ENCODE measurements around the gene TOMM70. TPM values are rescaled to one million over a fixed set of nuclear protein-coding genes. Genes with fewer than 3 reads are reported as not detected.

The TOMM70 gene
- total RNA-seq, 3 donors from 2014 or later, result 37.4 to 50.4 (median 44.2) TPM

DNA sequence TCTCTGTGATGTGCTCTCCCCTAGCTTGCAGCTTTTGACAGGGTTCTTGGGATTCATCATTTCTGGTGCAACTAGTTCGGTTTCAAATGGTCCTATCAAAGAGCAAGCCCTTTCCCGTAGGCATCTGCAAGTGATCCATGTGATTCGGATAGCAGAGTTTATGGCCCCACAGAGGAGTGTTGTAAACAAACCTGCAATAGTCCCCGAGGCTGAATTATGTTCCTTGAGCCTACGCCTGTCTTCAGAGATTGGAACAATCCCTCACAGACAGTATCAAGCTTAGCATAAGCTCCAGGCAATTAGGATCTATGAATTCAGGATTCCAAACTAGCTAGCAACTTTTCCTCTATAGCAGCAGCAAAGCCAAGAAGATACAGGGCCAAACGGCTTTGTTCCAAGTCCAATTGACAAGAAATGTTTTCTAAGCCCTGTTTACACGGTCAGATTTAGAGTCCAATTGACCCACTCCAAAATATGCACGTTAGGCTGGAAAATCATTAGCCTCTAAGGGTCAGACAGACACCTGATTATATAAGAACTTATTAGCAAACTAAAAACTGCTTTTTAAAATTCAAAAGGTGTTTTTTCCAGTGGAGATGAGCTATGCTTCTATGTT lies 25.3 kb upstream of the TOMM70 start:
- no peaks in the 10 kb centered on the region for H3K9me3 ChIP-seq
- intact Hi-C loops (cut with DNase I, micrococcal nuclease), result no loop called here
- H3K4me3 ChIP-seq, result no peak overlapping the region
- H3K36me3 ChIP-seq (ENCODE audit: low read depth), result no peaks in the 10 kb centered on the region
- TF ChIP-seq CTCF (IDR thresholded peaks at IDR 0.05), result no peak
- DNase-seq (peak in 1 of 3 donors; percentile 42), ATAC-seq (peak; percentile 95)
- H3K4me1 ChIP-seq (ENCODE audit: low read depth), result peaks cover 3% of the 10 kb centered on the region

DNA sequence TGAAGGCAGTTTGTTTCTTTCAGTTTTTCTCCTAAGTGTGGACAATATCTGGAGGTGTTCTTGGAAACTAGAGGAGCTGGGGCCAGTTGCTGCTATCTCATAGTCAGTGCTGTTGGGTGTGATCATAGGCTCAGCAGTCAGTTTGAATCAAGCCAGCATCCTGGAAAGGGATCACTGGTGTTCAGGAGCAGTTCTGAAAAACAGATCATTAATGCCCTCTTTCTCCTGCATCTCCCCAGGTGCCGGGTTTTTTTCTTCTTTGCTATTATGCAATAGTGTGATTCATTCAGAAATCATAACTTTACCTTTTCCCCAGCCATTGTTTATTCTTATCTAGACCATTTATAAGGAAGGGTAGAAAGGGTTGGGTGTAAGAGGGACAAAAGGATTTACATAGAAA lies 24.4 kb upstream of the TOMM70 start:
- intact Hi-C loops (cut with DNase I, micrococcal nuclease), result no loop called here
- ATAC-seq, result peak; percentile 27
- no peaks in the 10 kb centered on the region for H3K36me3 ChIP-seq (ENCODE audit: low read depth)
- no peak overlapping the region for H3K4me3 ChIP-seq
- H3K9me3 ChIP-seq, result no peaks in the 10 kb centered on the region
- H3K4me1 ChIP-seq (ENCODE audit: low read depth), result peaks cover 3% of the 10 kb centered on the region
- DNase-seq, result no peak
- TF ChIP-seq CTCF (IDR thresholded peaks at IDR 0.05), result no peak

GRCh38 chr3:100424261-100424660 lies 23.4 kb upstream of the TOMM70 start:
- no peak overlapping the region for H3K4me3 ChIP-seq
- no peaks in the 10 kb centered on the region for H3K36me3 ChIP-seq (ENCODE audit: low read depth)
- no peak for TF ChIP-seq CTCF (IDR thresholded peaks at IDR 0.05)
- H3K9me3 ChIP-seq, result no peaks in the 10 kb centered on the region
- ATAC-seq, result no peak
- DNase-seq, result no peak
- peaks cover 3% of the 10 kb centered on the region for H3K4me1 ChIP-seq (ENCODE audit: low read depth)
- intact Hi-C loops (cut with DNase I, micrococcal nuclease), result no loop called here

- H3K9me3 ChIP-seq, result no peaks in the 10 kb centered on the region
- DNase-seq (no peak), ATAC-seq (no peak)
- intact Hi-C loops (cut with DNase I, micrococcal nuclease), result no loop called here
- peaks cover 3% of the 10 kb centered on the region for H3K4me1 ChIP-seq (ENCODE audit: low read depth)
- H3K4me3 ChIP-seq, result no peak overlapping the region
- H3K36me3 ChIP-seq (ENCODE audit: low read depth), result no peaks in the 10 kb centered on the region
- no peak for TF ChIP-seq CTCF (IDR thresholded peaks at IDR 0.05)
Measured at GRCh38 chr3:100423611-100424010, 22.7 kb upstream of the TOMM70 start.

GRCh38 chr3:100420885-100421284 lies 20.0 kb upstream of the TOMM70 start:
- intact Hi-C loops (cut with DNase I, micrococcal nuclease), result no loop called here
- no peak overlapping the region for H3K4me3 ChIP-seq
- H3K9me3 ChIP-seq, result no peaks in the 10 kb centered on the region
- ATAC-seq (no peak), DNase-seq (no peak)
- H3K36me3 ChIP-seq (ENCODE audit: low read depth), result no peaks in the 10 kb centered on the region
- H3K4me1 ChIP-seq (ENCODE audit: low read depth), result peaks cover 2% of the 10 kb centered on the region
- TF ChIP-seq CTCF (IDR thresholded peaks at IDR 0.05), result no peak

- DNase-seq (no peak), ATAC-seq (no peak)
- H3K4me3 ChIP-seq, result no peak overlapping the region
- intact Hi-C loops (cut with DNase I, micrococcal nuclease), result no loop called here
- H3K36me3 ChIP-seq (ENCODE audit: low read depth), result no peaks in the 10 kb centered on the region
- no peak for TF ChIP-seq CTCF (IDR thresholded peaks at IDR 0.05)
- no peaks in the 10 kb centered on the region for H3K9me3 ChIP-seq
- no peaks in the 10 kb centered on the region for H3K4me1 ChIP-seq (ENCODE audit: low read depth)
Measured at GRCh38 chr3:100419406-100419805, 18.5 kb upstream of the TOMM70 start.
